ENCODE data around the gene NT5DC4.

GRCh38 chr2:112755444-112755843 lies 34.6 kb downstream of the NT5DC4 start:
- TF ChIP-seq CTCF (IDR thresholded peaks at IDR 0.05) (no peak), POLR2A (IDR thresholded peaks at IDR 0.05) (no peak)
